GM18499 (cell line): ENCODE measurements around the gene YBEY.
"Not testable (repeated sequence)": the region's sequence is repeated elsewhere in the genome, so short reads cannot be mapped to it uniquely, and the experiment has no call there.

Experiments used
- ATAC-seq: cut with Tn5 transposase; IDR thresholded peaks from one replicate; pipeline ENCODE4 v1.9.1; 2021; ENCODE audit warnings: moderate number of reproducible peaks; ENCODE audit not compliant: insufficient read depth, unreplicated experiment

The YBEY gene

GRCh38 chr21:46297338-46298271, 11.5 kb downstream of the YBEY start:
- ATAC-seq, result no peak

DNA sequence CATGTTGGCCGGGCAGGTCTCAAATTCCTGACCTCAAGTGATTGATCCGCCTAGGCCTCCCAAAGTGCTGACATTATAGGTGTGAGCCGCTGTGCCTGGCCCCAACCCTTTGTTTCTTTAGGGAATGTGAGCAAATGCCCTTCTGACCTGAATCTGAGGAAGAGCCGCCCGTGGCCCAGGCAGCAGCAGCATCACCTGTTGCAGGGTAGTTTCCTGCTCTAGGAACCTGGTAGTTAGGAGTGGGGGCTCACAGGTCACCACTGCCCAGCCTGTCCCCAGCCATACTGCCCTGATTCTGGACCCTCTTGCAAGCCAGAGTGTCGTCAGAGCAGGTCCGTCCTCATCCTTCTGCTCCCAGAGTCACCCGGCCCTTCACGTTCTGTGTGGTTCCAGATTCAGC, 13.0 kb downstream of the YBEY start:
- ATAC-seq, result no peak

- ATAC-seq, result no peak
Measured at GRCh38 chr21:46301759-46302158, 15.6 kb downstream of the YBEY start.

- no peak for ATAC-seq
Measured at GRCh38 chr21:46304437-46304836, 18.3 kb downstream of the YBEY start.

DNA sequence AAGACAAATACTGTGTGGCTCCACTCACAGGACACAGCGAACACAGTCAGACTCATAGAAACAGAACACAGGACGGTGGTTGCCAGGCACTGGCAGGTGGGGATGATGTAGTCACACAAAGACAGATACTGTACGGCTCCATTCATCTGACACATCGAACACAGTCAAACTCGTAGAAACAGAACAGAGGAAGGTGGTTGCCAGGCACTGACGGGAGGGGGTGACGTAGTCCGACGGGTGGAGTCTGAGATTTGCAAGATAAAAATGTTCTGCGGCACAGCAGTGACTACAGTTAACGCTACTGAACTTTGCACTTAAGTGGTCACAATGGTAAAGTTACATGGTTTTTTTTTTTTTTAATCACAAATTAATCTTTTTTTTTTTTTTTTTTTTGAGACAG, 18.8 kb downstream of the YBEY start:
- ATAC-seq, result no peak

DNA sequence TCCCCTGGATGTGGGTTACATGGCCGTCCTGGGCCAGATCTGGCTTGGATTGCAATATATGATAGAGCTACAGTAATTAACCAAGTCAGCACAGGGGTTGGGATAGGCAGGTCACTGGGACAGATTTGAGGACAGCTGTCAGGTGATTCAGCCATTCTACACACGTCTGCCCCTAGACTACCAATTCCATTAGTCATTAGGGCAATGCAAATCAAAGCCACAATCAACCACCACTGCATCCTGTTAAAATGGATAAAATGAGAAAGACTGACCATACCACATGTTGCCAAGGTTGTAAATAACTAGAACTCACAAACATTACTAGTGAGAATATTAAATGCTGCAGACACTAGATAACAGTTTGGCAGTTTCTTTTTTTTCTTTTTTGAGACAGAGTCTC, 21.5 kb downstream of the YBEY start:
- no peak for ATAC-seq

DNA sequence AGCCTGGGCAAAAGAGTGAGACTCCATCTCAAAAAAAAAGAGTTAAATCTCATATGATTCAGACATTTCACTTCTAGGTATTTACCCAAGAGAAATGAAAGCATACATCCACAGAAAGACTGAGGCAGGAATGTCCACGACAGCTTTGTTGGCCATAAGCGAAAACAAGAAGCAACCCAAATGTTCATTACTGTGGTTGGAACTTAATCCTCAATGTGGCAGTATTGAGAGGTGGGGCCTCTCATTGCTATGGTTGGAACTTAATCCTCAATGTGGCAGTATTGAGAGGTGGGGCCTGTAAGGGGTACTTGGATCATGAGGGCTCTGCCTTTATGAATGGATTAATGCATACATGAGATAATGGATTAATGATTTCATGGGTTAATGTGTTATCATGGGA, 22.3 kb downstream of the YBEY start:
- ATAC-seq, result no peak

DNA sequence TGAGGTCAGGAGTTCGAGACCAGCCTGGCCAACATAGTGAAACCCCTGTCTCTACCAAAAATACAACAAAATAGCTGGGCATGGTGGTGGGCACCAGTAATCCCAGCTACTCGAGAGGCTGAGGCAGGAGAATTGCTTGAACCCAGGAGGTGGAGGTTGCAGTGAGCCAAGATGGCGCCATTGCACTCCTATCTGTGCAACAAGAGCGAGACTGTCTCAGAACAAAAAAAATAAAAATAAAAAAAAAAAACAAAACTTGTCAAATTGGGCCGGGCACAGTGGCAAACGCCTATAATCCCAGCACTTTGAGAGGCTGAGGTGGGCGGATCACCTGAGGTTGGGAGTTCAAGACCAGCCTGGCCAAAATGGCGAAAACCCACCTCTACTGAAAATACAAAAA, 24.1 kb downstream of the YBEY start:
- ATAC-seq, result not testable (repeated sequence)

DNA sequence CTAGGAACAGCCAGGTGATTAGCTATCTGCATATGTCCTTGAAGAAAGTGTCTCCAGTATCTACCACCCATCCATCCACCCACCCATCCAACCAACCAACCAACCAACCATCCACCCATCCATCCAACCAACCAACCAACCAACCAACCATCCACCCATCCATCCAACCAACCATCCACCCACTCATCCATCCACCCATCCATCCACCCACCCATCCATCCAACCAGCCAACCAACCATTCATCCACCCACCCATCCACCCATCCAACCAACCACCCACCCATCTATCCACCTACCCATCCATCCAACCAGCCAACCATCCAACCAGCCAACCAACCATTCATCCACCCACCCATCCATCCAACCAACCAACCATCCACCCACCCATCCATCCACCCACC, 25.4 kb downstream of the YBEY start:
- ATAC-seq, result no peak

GRCh38 chr21:46312949-46313348, 26.8 kb downstream of the YBEY start:
- no peak for ATAC-seq

DNA sequence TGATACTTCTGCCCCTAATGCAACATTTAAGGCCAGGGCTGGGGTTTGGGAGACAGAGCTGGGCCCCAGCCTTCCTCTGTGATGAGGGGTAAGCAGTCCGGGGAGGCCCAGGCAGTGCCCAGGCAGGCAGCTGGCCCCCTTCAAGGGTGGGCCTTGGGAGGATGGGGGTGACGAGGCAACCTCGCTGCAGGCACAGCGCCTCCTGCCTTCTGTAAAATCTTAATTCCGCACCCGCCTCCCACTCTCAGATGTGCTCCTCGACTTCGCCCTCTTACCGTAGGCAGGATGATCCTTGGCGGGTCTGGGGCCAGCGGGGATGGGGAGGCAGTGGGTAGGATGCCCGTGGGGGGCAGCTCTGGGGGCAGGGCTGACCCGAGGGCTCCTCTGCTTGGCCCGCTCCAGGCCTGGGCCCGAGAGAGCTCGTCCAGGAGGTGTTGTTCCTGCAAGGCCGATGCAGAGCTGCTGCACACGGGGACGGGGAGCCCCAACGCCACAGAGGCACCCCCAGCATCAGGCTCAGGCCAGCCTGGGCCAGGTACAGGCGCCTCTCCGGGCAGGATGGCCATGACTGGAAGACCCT, 28.4 kb downstream of the YBEY start:
- no peak for ATAC-seq

- ATAC-seq, result no peak
Measured at GRCh38 chr21:46316708-46317324, 30.7 kb downstream of the YBEY start.

DNA sequence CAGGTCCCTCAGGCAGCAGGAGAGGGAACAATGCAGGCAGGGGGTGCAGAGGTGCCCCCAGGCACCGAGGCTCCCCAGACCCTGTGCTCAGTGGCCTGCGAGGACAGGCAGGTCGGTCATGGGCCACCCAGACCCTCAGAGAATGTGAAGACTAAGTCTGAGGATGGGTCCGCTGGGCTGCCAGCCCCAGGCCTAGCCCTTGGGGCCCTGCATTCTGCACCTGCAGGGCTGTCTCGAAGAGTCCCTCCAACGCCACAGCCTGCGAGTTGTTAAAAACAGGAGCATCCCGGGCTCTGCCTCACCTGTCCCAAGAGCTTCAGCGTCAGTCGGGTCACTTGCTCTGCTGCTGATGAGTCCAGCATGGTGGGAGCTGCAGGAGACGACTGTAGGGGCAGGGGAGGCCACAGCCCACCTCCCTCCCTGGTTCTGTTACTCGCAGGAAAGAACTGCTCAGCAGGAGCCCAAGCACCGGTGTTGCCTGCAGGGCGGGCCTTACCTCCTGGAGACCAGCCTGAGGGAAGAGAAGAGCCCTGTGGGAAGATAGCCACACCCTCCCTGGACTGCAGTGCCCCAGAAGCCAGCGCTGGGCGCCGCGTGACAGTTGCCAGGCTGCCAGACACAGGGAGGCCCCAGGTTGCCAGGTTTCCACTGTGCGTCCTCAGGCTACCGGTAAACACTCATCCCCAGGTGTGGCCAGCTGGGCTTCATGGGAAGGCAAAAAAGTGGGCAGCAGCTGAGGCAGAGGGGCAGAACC, 31.7 kb downstream of the YBEY start:
- ATAC-seq, result no peak

DNA sequence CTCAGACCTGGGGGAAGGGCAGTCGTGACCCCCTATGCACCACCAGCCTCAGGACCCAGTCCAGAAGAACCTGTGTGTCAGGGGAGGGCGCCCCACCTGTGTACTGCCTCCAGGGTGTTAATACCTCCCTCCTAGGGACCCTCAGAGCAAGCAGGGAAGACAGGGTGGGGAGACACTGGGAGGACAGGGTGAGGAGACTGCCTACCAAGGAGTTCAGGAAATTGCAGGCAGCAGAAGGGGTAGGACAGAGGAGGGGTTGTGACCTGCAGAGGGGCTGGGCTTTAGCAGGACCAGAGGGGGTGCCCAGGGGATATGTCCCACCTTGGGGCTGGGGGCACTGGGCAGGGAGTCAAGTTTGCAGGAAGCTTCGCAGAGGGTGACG, 32.3 kb downstream of the YBEY start:
- no peak for ATAC-seq

GRCh38 chr21:46319186-46319585, 33.0 kb downstream of the YBEY start:
- no peak for ATAC-seq

- no peak for ATAC-seq
Measured at GRCh38 chr21:46320331-46320801, 34.2 kb downstream of the YBEY start.

GRCh38 chr21:46322351-46323226, 36.4 kb downstream of the YBEY start:
- no peak for ATAC-seq

DNA sequence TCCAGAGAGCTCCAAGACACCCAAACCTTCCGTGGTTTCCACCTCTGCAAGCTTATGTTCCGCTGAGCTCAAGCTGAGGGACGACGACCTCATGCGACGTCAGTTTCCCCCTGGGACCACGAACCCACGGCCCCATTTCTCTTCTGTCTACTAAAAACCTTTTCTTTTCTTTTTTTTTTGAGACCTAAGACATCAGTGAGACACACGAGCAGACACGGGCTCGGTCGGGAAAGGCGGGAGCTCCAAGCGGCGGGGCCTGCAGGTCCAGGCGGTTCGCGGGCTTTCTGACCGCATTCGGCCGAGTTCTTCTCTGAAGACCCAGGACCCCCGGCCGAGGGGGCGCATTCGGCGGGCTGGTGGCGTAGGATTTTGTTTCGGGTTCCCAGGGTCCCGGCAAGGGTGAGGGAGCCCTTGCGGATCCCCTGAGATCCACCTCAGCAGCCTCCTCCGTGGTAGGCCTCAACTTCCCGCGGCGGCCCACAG, 37.1 kb downstream of the YBEY start:
- ATAC-seq, result no peak

- no peak for ATAC-seq
Measured at GRCh38 chr21:46323710-46324389, 37.7 kb downstream of the YBEY start, which contains the start of the genes C21orf58 and PCNT. Gene C21orf58, minus strand, starts transcription at chr21:46323870. Its CDS starts 1,132 bp downstream, at chr21:46322738. Gene PCNT, plus strand, starts transcription at chr21:46324156. Its CDS starts 73 bp downstream, at chr21:46324229.
